Ishikawa (cell line): ENCODE data around the gene TMUB1.

Source experiments
- CEBPB ChIP-seq: IDR thresholded peaks from 2 replicates; pipeline ENCODE4 v1.6.1; 2012
- EGR1 ChIP-seq: IDR thresholded peaks from 2 replicates; pipeline ENCODE4 v1.6.1; 2012
- FOXM1 ChIP-seq: IDR thresholded peaks from 2 replicates; pipeline ENCODE4 v1.6.1; 2012; ENCODE audit warnings: low read depth, borderline replicate concordance
- MAX ChIP-seq: IDR thresholded peaks from 2 replicates; pipeline ENCODE4 v1.6.1; 2012
- RAD21 ChIP-seq: IDR thresholded peaks from 2 replicates; pipeline ENCODE4 v1.6.1; 2012; ENCODE audit warnings: low read depth
- TCF12 ChIP-seq: IDR thresholded peaks from 2 replicates; pipeline ENCODE4 v1.6.1; 2012; ENCODE audit warnings: low read depth
- USF1 ChIP-seq: IDR thresholded peaks from 2 replicates; pipeline ENCODE4 v1.6.1; 2012
- YY1 ChIP-seq: IDR thresholded peaks from 2 replicates; pipeline ENCODE4 v1.6.1; 2012; ENCODE audit warnings: low read depth

GRCh38 chr7:151060416-151061212, 22.7 kb downstream of the TMUB1 start:
- TF ChIP-seq YY1: no peak
- TF ChIP-seq MAX: peak; percentile 75; the same call in 1 of the 2 replicates
- TF ChIP-seq EGR1: no peak
- no peak for TF ChIP-seq FOXM1
- peak; percentile 60 for TF ChIP-seq TCF12
- TF ChIP-seq CEBPB: no peak
- TF ChIP-seq RAD21: 0 out of 2 replicates have a peak, but pooled peaks have one; percentile 1
- TF ChIP-seq USF1: no peak
